ENCODE measurements around the gene ADD2. TPM values are rescaled to one million over a fixed set of nuclear protein-coding genes. Genes with fewer than 3 reads are reported as not detected.

The ADD2 gene
- total RNA-seq, 3 donors from 2014 or later (not counting 1 experiment from before 2014, with no cell fraction given) = 0.16 to 1.4 (median 0.40) TPM

GRCh38 chr2:70768590-70769085, 638 bp upstream of the ADD2 start:
- H3K4me3 Mint-ChIP-seq = peak overlapping the region; percentile 84
- WGBS (ENCODE audit: insufficient coverage) = 59% methylated on average over 4 of the region's 7 CpGs
- peaks cover 19 to 22% of the 10 kb centered on the region in 2 donors for H3K4me1 Mint-ChIP-seq
- DNase-seq = no peak
- Histone ChIP-seq H3K4me3 (ENCODE audit: low read length) (no peak overlapping the region), H3K9me3 (ENCODE audit: control insufficient read depth, insufficient read depth, low read length) (no peaks in the 10 kb centered on the region), H3K36me3 (ENCODE audit: control insufficient read depth, insufficient read depth, low read length) (no peaks in the 10 kb centered on the region), H3K27me3 (ENCODE audit: control insufficient read depth, insufficient read depth, low read length) (peaks cover 26% of the 10 kb centered on the region), H3K27ac (ENCODE audit: low read length) (no peak overlapping the region), H3K4me1 (ENCODE audit: control insufficient read depth, insufficient read depth, low read length) (peaks cover 14% of the 10 kb centered on the region)
- H3K36me3 Mint-ChIP-seq = no peaks in the 10 kb centered on the region
- H3K9me3 Mint-ChIP-seq = no peaks in the 10 kb centered on the region
- H3K27me3 Mint-ChIP-seq (ENCODE audit: low read depth in 2 of 2) = peaks cover 60 to 62% of the 10 kb centered on the region in 2 donors
- H3K27ac Mint-ChIP-seq = peak overlapping the region in 1 of 2 donors; percentile 9
- intact Hi-C loops (cut with micrococcal nuclease) = no loop called here
- ATAC-seq = no peak
- no peak for TF ChIP-seq CTCF (IDR thresholded peaks at IDR 0.05)

GRCh38 chr2:70767079-70767698, 811 bp downstream of the ADD2 start:
- Histone ChIP-seq H3K27ac (ENCODE audit: low read length) (no peak overlapping the region), H3K4me3 (ENCODE audit: low read length) (peak overlapping the region; percentile 34), H3K9me3 (ENCODE audit: control insufficient read depth, insufficient read depth, low read length) (no peaks in the 10 kb centered on the region), H3K4me1 (ENCODE audit: control insufficient read depth, insufficient read depth, low read length) (peaks cover 14% of the 10 kb centered on the region), H3K27me3 (ENCODE audit: control insufficient read depth, insufficient read depth, low read length) (peaks cover 23% of the 10 kb centered on the region), H3K36me3 (ENCODE audit: control insufficient read depth, insufficient read depth, low read length) (no peaks in the 10 kb centered on the region)
- H3K27me3 Mint-ChIP-seq (ENCODE audit: low read depth in 2 of 2) = peaks cover 48 to 58% of the 10 kb centered on the region in 2 donors
- H3K27ac Mint-ChIP-seq = no peak overlapping the region
- peaks cover 19 to 22% of the 10 kb centered on the region in 2 donors for H3K4me1 Mint-ChIP-seq
- intact Hi-C loops (cut with micrococcal nuclease) = no loop called here
- no peak for TF ChIP-seq CTCF (IDR thresholded peaks at IDR 0.05)
- H3K4me3 Mint-ChIP-seq = peak overlapping the region; percentile 74
- H3K9me3 Mint-ChIP-seq = no peaks in the 10 kb centered on the region
- no peaks in the 10 kb centered on the region for H3K36me3 Mint-ChIP-seq
- DNase-seq = peak; percentile 15 to 28
- 2% methylated on average over 51 of the region's 51 CpGs for WGBS (ENCODE audit: insufficient coverage)
- ATAC-seq = peak in 1 of 3 donors; percentile 16

- Mint-ChIP-seq H3K4me1 (peaks cover 19 to 22% of the 10 kb centered on the region in 2 donors), H3K27ac (no peak overlapping the region), H3K36me3 (no peaks in the 10 kb centered on the region), H3K9me3 (no peaks in the 10 kb centered on the region), H3K4me3 (peak overlapping the region; percentile 74), H3K27me3 (ENCODE audit: low read depth in 2 of 2) (peaks cover 53 to 61% of the 10 kb centered on the region in 2 donors)
- H3K27me3 ChIP-seq (ENCODE audit: control insufficient read depth, insufficient read depth, low read length) = peaks cover 23% of the 10 kb centered on the region
- intact Hi-C loops (cut with micrococcal nuclease) = no loop called here
- H3K36me3 ChIP-seq (ENCODE audit: control insufficient read depth, insufficient read depth, low read length) = no peaks in the 10 kb centered on the region
- ATAC-seq (no peak), DNase-seq (no peak)
- no peak for TF ChIP-seq CTCF (IDR thresholded peaks at IDR 0.05)
- no peak overlapping the region for H3K27ac ChIP-seq (ENCODE audit: low read length)
- H3K9me3 ChIP-seq (ENCODE audit: control insufficient read depth, insufficient read depth, low read length) = no peaks in the 10 kb centered on the region
- 11% methylated on average over 6 of the region's 7 CpGs for WGBS (ENCODE audit: insufficient coverage)
- H3K4me3 ChIP-seq (ENCODE audit: low read length) = peak overlapping the region; percentile 14
- H3K4me1 ChIP-seq (ENCODE audit: control insufficient read depth, insufficient read depth, low read length) = peaks cover 14% of the 10 kb centered on the region
These were observed 1.5 kb downstream of the ADD2 start for GRCh38 chr2:70766357-70767078.
